Neural cell (in vitro differentiated cells): ENCODE data around the gene VEPH1. TPM values are rescaled to one million over a fixed set of nuclear protein-coding genes. Genes with fewer than 3 reads are reported as not detected.

Experiments used
- H2AFZ ChIP-seq: fragments of 200-600, 300-800 bp; sonication (generic), shearing (Covaris generic); 2 replicates; pipeline ENCODE4 v1.6.0; 2014; ENCODE audit warnings: low read depth, mild to moderate bottlenecking, antibody characterized with exemption, low read length, moderate library complexity
- H3F3A ChIP-seq: fragments of 200-600 bp; shearing (Covaris generic); 2 replicates; pipeline ENCODE4 v1.6.1; 2016; ENCODE audit warnings: mild to moderate bottlenecking, moderate library complexity, mixed read lengths, antibody characterized with exemption, low read length; ENCODE audit not compliant: insufficient read depth, poor library complexity, severe bottlenecking
- H3K27ac ChIP-seq: fragments of 200-600, 300-800 bp; sonication (generic), shearing (Covaris generic); 2 replicates; pipeline ENCODE4 v1.5.1; 2014; ENCODE audit warnings: mild to moderate bottlenecking, low read length, moderate library complexity
- H3K27me3 ChIP-seq: fragments of 300-800, 200-600 bp; sonication (generic), shearing (Covaris generic); 2 replicates; pipeline ENCODE4 v1.6.0; 2014; ENCODE audit warnings: mild to moderate bottlenecking, low read depth, low read length, moderate library complexity; ENCODE audit not compliant: insufficient read depth
- H3K36me3 ChIP-seq: fragments of 300-800, 200-600 bp; sonication (generic), shearing (Covaris generic); 2 replicates; pipeline ENCODE4 v1.5.1; 2014; ENCODE audit warnings: mild to moderate bottlenecking, antibody characterized with exemption, low read length, moderate library complexity; ENCODE audit not compliant: insufficient read depth
- H3K4me2 ChIP-seq: fragments of 300-800, 200-600 bp; sonication (generic), shearing (Covaris generic); 2 replicates; pipeline ENCODE4 v1.6.0; 2014; ENCODE audit warnings: mild to moderate bottlenecking, low read length
- H3K4me3 ChIP-seq: fragments of 300-800, 200-600 bp; sonication (generic), shearing (Covaris generic); 2 replicates; pipeline ENCODE4 v1.5.1; 2014; ENCODE audit warnings: mild to moderate bottlenecking, low read length, moderate library complexity
- H3K79me2 ChIP-seq: fragments of 200-600 bp; shearing (Covaris generic); replicated peaks from 2 replicates; pipeline ENCODE4 v1.6.0; 2014; ENCODE audit warnings: mild to moderate bottlenecking, low read length, moderate library complexity; ENCODE audit not compliant: insufficient read depth
- H3K9ac ChIP-seq: fragments of 300-800, 200-600 bp; sonication (generic), shearing (Covaris generic); 2 replicates; pipeline ENCODE4 v1.6.1; 2016; ENCODE audit warnings: mild to moderate bottlenecking, low read length, mixed read lengths
- H3K9me2 ChIP-seq: fragments of 200-600 bp; shearing (Covaris generic); 2 replicates; pipeline ENCODE4 v1.6.1; 2016; ENCODE audit warnings: mild to moderate bottlenecking, low read length, mixed read lengths; ENCODE audit not compliant: insufficient read depth
- H3K9me3 ChIP-seq: fragments of 200-600, 300-800 bp; sonication (generic), shearing (Covaris generic); 2 replicates; pipeline ENCODE4 v1.6.1; 2016; ENCODE audit warnings: mild to moderate bottlenecking, mixed run types, low read length, moderate library complexity, mixed read lengths
- H4K20me1 ChIP-seq: fragments of 200-600 bp; shearing (Covaris generic); 2 replicates; pipeline ENCODE4 v1.6.1; 2016; ENCODE audit warnings: mild to moderate bottlenecking, mixed run types; ENCODE audit not compliant: insufficient read depth
- EP300 ChIP-seq: fragments of 450-650 bp; conservative IDR thresholded peaks from 2 replicates; pipeline ENCODE4 v1.6.1; 2014; ENCODE audit warnings: antibody characterized with exemption, mild to moderate bottlenecking, moderate library complexity; ENCODE audit not compliant: poor library complexity, severe bottlenecking
- EZH2 ChIP-seq: fragments of 200-600, 300-800 bp; shearing (Covaris generic), sonication (generic); IDR thresholded peaks from 2 replicates; pipeline ENCODE4 v1.6.1; 2014; ENCODE audit warnings: antibody characterized with exemption, low read length, borderline replicate concordance, mild to moderate bottlenecking; ENCODE audit not compliant: insufficient read depth, poor library complexity, severe bottlenecking
- MXI1 ChIP-seq: fragments of 450-650 bp; conservative IDR thresholded peaks from 2 replicates; pipeline ENCODE4 v1.6.1; 2014; ENCODE audit warnings: antibody characterized with exemption, mild to moderate bottlenecking; ENCODE audit not compliant: poor library complexity, severe bottlenecking
- POLR2AphosphoS5 ChIP-seq: IDR thresholded peaks from 2 replicates; pipeline ENCODE4 v1.6.1; 2012
- RAD21 ChIP-seq: fragments of 450-650 bp; conservative IDR thresholded peaks from 2 replicates; pipeline ENCODE4 v1.6.1; 2014; ENCODE audit warnings: antibody characterized with exemption, mild to moderate bottlenecking, moderate library complexity
- SMC3 ChIP-seq: fragments of 450-650 bp; conservative IDR thresholded peaks from 2 replicates; pipeline ENCODE4 v1.6.1; 2014; ENCODE audit warnings: antibody characterized with exemption, mild to moderate bottlenecking, moderate library complexity; ENCODE audit not compliant: poor library complexity
- TAF1 ChIP-seq: IDR thresholded peaks from 2 replicates; pipeline ENCODE4 v1.6.1; 2012; ENCODE audit warnings: low read depth
- polyA plus RNA-seq: library from polyadenylated mRNA; depleted of rRNA; stranded (reverse); fragments of >200 nt; gene quantifications from 2 replicates; pipeline ENCODE4 v1.2.3, GENCODE V29; 2014
- TF ChIP-seq, protein P1 (sequence below): IDR thresholded peaks from 2 replicates; pipeline ENCODE4 v1.6.1; 2012; ENCODE audit warnings: borderline replicate concordance
- TF ChIP-seq, protein P2 (sequence below): fragments of 450-650 bp; IDR thresholded peaks from 2 replicates; pipeline ENCODE4 v1.5.1; 2014; ENCODE audit warnings: antibody characterized with exemption, mild to moderate bottlenecking, moderate library complexity; ENCODE audit not compliant: poor library complexity, severe bottlenecking

VEPH1 gene
- polyA plus RNA-seq, 1 donor from 2014 or later = 0.89 TPM

GRCh38 chr3:157242836-157243235 is 260.4 kb downstream of the VEPH1 start:
- Histone ChIP-seq H4K20me1 (no peaks in the 10 kb centered on the region), H3F3A (no peaks in the 10 kb centered on the region), H3K27me3 (no peaks in the 10 kb centered on the region), H3K9me2 (no peaks in the 10 kb centered on the region), H3K4me2 (no peak overlapping the region), H3K4me3 (no peak overlapping the region), H3K9me3 (no peaks in the 10 kb centered on the region), H3K9ac (no peak overlapping the region), H2AFZ (no peak overlapping the region), H3K36me3 (no peaks in the 10 kb centered on the region), H3K27ac (no peak overlapping the region), H3K79me2 (no peaks in the 10 kb centered on the region)
- no peak for TF ChIP-seq RAD21
- no peak for TF ChIP-seq EP300
- TF ChIP-seq POLR2AphosphoS5 = no peak
- no peak for TF ChIP-seq SMC3
- TF ChIP-seq MXI1 = no peak
- TF ChIP-seq, protein P1, sequence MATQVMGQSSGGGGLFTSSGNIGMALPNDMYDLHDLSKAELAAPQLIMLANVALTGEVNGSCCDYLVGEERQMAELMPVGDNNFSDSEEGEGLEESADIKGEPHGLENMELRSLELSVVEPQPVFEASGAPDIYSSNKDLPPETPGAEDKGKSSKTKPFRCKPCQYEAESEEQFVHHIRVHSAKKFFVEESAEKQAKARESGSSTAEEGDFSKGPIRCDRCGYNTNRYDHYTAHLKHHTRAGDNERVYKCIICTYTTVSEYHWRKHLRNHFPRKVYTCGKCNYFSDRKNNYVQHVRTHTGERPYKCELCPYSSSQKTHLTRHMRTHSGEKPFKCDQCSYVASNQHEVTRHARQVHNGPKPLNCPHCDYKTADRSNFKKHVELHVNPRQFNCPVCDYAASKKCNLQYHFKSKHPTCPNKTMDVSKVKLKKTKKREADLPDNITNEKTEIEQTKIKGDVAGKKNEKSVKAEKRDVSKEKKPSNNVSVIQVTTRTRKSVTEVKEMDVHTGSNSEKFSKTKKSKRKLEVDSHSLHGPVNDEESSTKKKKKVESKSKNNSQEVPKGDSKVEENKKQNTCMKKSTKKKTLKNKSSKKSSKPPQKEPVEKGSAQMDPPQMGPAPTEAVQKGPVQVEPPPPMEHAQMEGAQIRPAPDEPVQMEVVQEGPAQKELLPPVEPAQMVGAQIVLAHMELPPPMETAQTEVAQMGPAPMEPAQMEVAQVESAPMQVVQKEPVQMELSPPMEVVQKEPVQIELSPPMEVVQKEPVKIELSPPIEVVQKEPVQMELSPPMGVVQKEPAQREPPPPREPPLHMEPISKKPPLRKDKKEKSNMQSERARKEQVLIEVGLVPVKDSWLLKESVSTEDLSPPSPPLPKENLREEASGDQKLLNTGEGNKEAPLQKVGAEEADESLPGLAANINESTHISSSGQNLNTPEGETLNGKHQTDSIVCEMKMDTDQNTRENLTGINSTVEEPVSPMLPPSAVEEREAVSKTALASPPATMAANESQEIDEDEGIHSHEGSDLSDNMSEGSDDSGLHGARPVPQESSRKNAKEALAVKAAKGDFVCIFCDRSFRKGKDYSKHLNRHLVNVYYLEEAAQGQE = no peak
- no peak for TF ChIP-seq TAF1
- TF ChIP-seq, protein P2, sequence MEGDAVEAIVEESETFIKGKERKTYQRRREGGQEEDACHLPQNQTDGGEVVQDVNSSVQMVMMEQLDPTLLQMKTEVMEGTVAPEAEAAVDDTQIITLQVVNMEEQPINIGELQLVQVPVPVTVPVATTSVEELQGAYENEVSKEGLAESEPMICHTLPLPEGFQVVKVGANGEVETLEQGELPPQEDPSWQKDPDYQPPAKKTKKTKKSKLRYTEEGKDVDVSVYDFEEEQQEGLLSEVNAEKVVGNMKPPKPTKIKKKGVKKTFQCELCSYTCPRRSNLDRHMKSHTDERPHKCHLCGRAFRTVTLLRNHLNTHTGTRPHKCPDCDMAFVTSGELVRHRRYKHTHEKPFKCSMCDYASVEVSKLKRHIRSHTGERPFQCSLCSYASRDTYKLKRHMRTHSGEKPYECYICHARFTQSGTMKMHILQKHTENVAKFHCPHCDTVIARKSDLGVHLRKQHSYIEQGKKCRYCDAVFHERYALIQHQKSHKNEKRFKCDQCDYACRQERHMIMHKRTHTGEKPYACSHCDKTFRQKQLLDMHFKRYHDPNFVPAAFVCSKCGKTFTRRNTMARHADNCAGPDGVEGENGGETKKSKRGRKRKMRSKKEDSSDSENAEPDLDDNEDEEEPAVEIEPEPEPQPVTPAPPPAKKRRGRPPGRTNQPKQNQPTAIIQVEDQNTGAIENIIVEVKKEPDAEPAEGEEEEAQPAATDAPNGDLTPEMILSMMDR = no peak
- no peak for TF ChIP-seq EZH2

- no peak overlapping the region for H3K4me2 ChIP-seq
- no peaks in the 10 kb centered on the region for H3K79me2 ChIP-seq
- no peaks in the 10 kb centered on the region for H3K9me3 ChIP-seq
- no peak overlapping the region for H3K4me3 ChIP-seq
- no peak for TF ChIP-seq POLR2AphosphoS5
- TF ChIP-seq RAD21 = no peak
- TF ChIP-seq MXI1 = no peak
- TF ChIP-seq, protein P1 = no peak
- no peak for TF ChIP-seq TAF1
- no peak for TF ChIP-seq EP300
- no peak for TF ChIP-seq SMC3
- TF ChIP-seq, protein P2 = no peak
- no peak for TF ChIP-seq EZH2
- H3F3A ChIP-seq = no peaks in the 10 kb centered on the region
- no peak overlapping the region for H2AFZ ChIP-seq
- no peaks in the 10 kb centered on the region for H3K27me3 ChIP-seq
- H4K20me1 ChIP-seq = no peaks in the 10 kb centered on the region
- no peak overlapping the region for H3K27ac ChIP-seq
- H3K9ac ChIP-seq = no peak overlapping the region
- no peaks in the 10 kb centered on the region for H3K36me3 ChIP-seq
- no peaks in the 10 kb centered on the region for H3K9me2 ChIP-seq
These were observed 261.6 kb downstream of the VEPH1 start for GRCh38 chr3:157241599-157241998.
